DND-41 (cell line): ENCODE results near the gene TBC1D23.
"Not testable (repeated sequence)": the region's sequence is repeated elsewhere in the genome, so short reads cannot be mapped to it uniquely, and the experiment has no call there.

Experiments
- ATAC-seq: fragments of 200-7000 bp; cut with Tn5 transposase; 3 replicates; pipeline ENCODE4 v1.9.1; 2021; ENCODE audit warnings: low read depth; ENCODE audit not compliant: insufficient read depth
- DNase-seq: peaks from one replicate; pipeline ENCODE4 v3.0.0-alpha.2; 2020
- H2AFZ ChIP-seq: 2 replicates; pipeline ENCODE4 v1.6.0; 2012; ENCODE audit warnings: low read depth, low read length
- H3K27ac ChIP-seq: 2 replicates; pipeline ENCODE4 v1.5.1; 2012; ENCODE audit warnings: low read length, inconsistent platforms
- H3K27me3 ChIP-seq: fragments of 200-600 bp; sonication (generic); 2 replicates; pipeline ENCODE4 v1.6.0; 2012; ENCODE audit warnings: low read length, mild to moderate bottlenecking, inconsistent platforms; ENCODE audit not compliant: insufficient read depth, poor library complexity
- H3K36me3 ChIP-seq: 2 replicates; pipeline ENCODE4 v1.5.1; 2012; ENCODE audit warnings: low read length, inconsistent platforms; ENCODE audit not compliant: insufficient read depth
- H3K4me1 ChIP-seq: 2 replicates; pipeline ENCODE4 v1.5.1; 2012; ENCODE audit warnings: mild to moderate bottlenecking, low read length; ENCODE audit not compliant: insufficient read depth
- H3K4me2 ChIP-seq: 2 replicates; pipeline ENCODE4 v1.6.0; 2012; ENCODE audit warnings: mild to moderate bottlenecking, moderate library complexity, low read length, inconsistent platforms; ENCODE audit not compliant: insufficient read depth
- H3K4me3 ChIP-seq, 2 experiments: fragments of 200-600 bp in 1 of 2; shearing (Covaris generic) in 1 of 2; 2 replicates each; pipeline ENCODE4 v1.5.1; 2012 to 2016; ENCODE audit warnings: inconsistent platforms in 2 of 2, low read length in 2 of 2, mild to moderate bottlenecking in 2 of 2, low read depth in 1 of 2, moderate library complexity in 1 of 2
- H3K79me2 ChIP-seq: 2 replicates; pipeline ENCODE4 v1.6.0; 2012; ENCODE audit warnings: low read length, inconsistent platforms; ENCODE audit not compliant: insufficient read depth
- H3K9ac ChIP-seq: 2 replicates; pipeline ENCODE4 v1.6.0; 2012; ENCODE audit warnings: low read depth, mild to moderate bottlenecking, inconsistent platforms, low read length, moderate library complexity
- H3K9me3 ChIP-seq: 2 replicates; pipeline ENCODE4 v1.5.1; 2012; ENCODE audit warnings: low read length, moderate library complexity, mild to moderate bottlenecking, inconsistent platforms; ENCODE audit not compliant: insufficient read depth, severe bottlenecking
- H4K20me1 ChIP-seq: 2 replicates; pipeline ENCODE4 v1.6.0; 2012; ENCODE audit warnings: low read length; ENCODE audit not compliant: insufficient read depth
- EZH2 ChIP-seq: IDR thresholded peaks from 3 replicates; pipeline ENCODE4 v1.6.1; 2012; ENCODE audit warnings: borderline replicate concordance, low read depth, mild to moderate bottlenecking, moderate library complexity, low read length, inconsistent platforms; ENCODE audit not compliant: severe bottlenecking
- TF ChIP-seq, protein P1 (sequence below): IDR thresholded peaks from 2 replicates; pipeline ENCODE4 v1.5.1; 2012; ENCODE audit warnings: borderline replicate concordance, low read length, moderate library complexity, mild to moderate bottlenecking; ENCODE audit not compliant: poor library complexity, severe bottlenecking; ENCODE audit errors: extremely low read depth

TBC1D23 gene

DNA sequence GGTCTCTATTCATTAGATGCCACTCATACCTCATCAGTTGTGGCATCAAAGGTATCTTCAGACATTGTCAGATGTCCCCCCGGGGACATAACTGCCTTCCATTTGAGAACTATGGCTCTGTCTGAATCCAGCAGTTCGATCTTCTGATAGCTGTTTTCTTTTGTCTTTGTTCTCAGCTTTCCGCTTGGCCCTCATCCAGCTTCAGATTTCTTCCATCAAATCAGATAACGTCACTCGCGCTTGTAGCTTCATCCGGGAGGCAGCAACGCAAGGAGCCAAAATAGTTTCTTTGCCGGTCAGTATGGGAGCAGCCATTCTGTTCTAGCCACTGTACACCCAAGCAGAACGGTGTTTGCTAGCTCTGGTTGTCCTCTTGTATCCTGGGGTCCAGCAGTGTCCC, 78.1 kb downstream of the TBC1D23 start:
- Histone ChIP-seq H3K27ac (no peak overlapping the region), H4K20me1 (no peaks in the 10 kb centered on the region), H2AFZ (no peak overlapping the region), H3K4me2 (no peak overlapping the region), H3K4me1 (peaks cover 17% of the 10 kb centered on the region), H3K27me3 (no peaks in the 10 kb centered on the region), H3K79me2 (peaks cover 16% of the 10 kb centered on the region; the same call in 1 of the 2 replicates), H3K9me3 (peaks cover 5% of the 10 kb centered on the region), H3K4me3 (no peak overlapping the region), H3K9ac (no peak overlapping the region), H3K36me3 (peaks cover 52% of the 10 kb centered on the region)
- no peak for DNase-seq
- no peak for TF ChIP-seq EZH2
- TF ChIP-seq, protein P1, sequence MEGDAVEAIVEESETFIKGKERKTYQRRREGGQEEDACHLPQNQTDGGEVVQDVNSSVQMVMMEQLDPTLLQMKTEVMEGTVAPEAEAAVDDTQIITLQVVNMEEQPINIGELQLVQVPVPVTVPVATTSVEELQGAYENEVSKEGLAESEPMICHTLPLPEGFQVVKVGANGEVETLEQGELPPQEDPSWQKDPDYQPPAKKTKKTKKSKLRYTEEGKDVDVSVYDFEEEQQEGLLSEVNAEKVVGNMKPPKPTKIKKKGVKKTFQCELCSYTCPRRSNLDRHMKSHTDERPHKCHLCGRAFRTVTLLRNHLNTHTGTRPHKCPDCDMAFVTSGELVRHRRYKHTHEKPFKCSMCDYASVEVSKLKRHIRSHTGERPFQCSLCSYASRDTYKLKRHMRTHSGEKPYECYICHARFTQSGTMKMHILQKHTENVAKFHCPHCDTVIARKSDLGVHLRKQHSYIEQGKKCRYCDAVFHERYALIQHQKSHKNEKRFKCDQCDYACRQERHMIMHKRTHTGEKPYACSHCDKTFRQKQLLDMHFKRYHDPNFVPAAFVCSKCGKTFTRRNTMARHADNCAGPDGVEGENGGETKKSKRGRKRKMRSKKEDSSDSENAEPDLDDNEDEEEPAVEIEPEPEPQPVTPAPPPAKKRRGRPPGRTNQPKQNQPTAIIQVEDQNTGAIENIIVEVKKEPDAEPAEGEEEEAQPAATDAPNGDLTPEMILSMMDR: no peak
- ATAC-seq: no peak

DNA sequence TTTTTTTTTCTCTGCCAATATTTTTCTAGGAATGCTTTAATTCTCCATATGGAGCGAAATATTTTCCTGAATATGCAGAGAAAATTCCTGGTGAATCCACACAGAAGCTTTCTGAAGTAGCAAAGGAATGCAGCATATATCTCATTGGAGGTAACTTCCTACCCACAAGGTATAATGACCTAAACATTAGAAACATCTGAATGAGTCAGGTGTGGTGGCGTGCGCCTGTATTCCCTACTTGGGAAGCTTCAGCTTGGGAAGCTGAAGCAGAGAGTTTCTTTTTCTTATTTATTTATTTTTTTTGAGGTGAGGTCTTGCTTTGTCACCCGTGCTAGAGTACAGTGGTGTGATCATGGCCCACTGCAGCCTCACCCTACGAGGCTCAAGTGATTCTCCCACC, 79.0 kb downstream of the TBC1D23 start:
- DNase-seq (no peak), ATAC-seq (no peak)
- H3K4me1 ChIP-seq: peaks cover 12% of the 10 kb centered on the region
- no peaks in the 10 kb centered on the region for H4K20me1 ChIP-seq
- H3K79me2 ChIP-seq: peaks cover 12% of the 10 kb centered on the region; the same call in 1 of the 2 replicates
- H3K27me3 ChIP-seq: no peaks in the 10 kb centered on the region
- H3K4me3 ChIP-seq: no peak overlapping the region
- H3K27ac ChIP-seq: no peak overlapping the region
- no peak for TF ChIP-seq EZH2
- TF ChIP-seq, protein P1: no peak
- no peak overlapping the region for H3K4me2 ChIP-seq
- H3K36me3 ChIP-seq: peaks cover 59% of the 10 kb centered on the region
- no peak overlapping the region for H2AFZ ChIP-seq
- no peak overlapping the region for H3K9ac ChIP-seq
- H3K9me3 ChIP-seq: peaks cover 5% of the 10 kb centered on the region

DNA sequence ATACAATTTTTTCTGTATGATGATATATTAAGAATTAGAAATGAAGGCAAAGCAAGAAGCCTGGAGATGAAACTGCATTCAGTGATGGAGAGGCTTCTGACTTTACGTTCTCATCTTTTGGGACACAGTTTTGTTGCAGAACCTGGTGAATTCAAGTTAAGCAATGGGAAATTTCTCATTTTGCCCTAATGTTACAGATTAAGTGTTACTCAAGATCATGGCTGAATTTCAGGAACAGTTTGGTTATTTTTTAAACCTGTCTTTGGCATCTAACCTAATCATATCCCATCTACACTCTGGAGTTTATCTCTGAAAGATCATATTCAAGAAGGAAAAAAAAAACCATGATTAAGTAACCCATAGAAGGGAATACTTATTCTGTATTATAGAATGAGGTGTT, 79.7 kb downstream of the TBC1D23 start:
- H2AFZ ChIP-seq: no peak overlapping the region
- no peak for TF ChIP-seq EZH2
- TF ChIP-seq, protein P1: no peak

DNA sequence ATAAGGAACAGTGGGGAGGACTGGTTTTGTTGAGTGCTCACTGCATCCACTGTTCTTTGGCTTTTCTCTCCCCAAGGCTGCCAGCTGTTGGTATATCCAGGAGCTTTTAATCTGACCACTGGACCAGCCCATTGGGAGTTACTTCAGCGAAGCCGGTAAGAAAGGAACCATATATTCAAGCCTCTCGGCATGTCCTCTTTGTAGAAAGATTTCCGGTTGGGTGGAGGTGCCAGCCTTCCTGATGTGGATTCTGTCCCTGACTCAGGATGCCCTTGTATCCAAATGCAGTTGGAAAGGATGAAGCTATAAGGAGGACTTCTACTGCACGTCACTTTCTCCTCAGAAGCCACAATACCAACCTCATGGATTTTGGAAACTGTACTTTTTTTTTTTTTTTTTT, 87.9 kb downstream of the TBC1D23 start:
- Histone ChIP-seq H3K36me3 (peaks cover 78% of the 10 kb centered on the region), H3K27ac (no peak overlapping the region), H3K4me3 (no peak overlapping the region), H2AFZ (no peak overlapping the region), H3K9me3 (no peaks in the 10 kb centered on the region), H4K20me1 (no peaks in the 10 kb centered on the region), H3K27me3 (no peaks in the 10 kb centered on the region), H3K4me2 (no peak overlapping the region), H3K4me1 (no peaks in the 10 kb centered on the region), H3K9ac (no peak overlapping the region), H3K79me2 (no peaks in the 10 kb centered on the region)
- TF ChIP-seq, protein P1: no peak
- no peak for TF ChIP-seq EZH2
- ATAC-seq (no peak), DNase-seq (no peak)

More for the DNA sequence above, 79.7 kb downstream of the TBC1D23 start:
- H3K27me3 ChIP-seq: no peaks in the 10 kb centered on the region
- no peak overlapping the region for H3K9ac ChIP-seq
- ATAC-seq (no peak), DNase-seq (no peak)
- H3K4me1 ChIP-seq: peaks cover 7% of the 10 kb centered on the region
- no peak overlapping the region for H3K4me3 ChIP-seq
- H4K20me1 ChIP-seq: no peaks in the 10 kb centered on the region
- peaks cover 63% of the 10 kb centered on the region for H3K36me3 ChIP-seq
- no peak overlapping the region for H3K27ac ChIP-seq
- peaks cover 5% of the 10 kb centered on the region for H3K9me3 ChIP-seq
- peaks cover 5% of the 10 kb centered on the region; the same call in 1 of the 2 replicates for H3K79me2 ChIP-seq
- H3K4me2 ChIP-seq: no peak overlapping the region

DNA sequence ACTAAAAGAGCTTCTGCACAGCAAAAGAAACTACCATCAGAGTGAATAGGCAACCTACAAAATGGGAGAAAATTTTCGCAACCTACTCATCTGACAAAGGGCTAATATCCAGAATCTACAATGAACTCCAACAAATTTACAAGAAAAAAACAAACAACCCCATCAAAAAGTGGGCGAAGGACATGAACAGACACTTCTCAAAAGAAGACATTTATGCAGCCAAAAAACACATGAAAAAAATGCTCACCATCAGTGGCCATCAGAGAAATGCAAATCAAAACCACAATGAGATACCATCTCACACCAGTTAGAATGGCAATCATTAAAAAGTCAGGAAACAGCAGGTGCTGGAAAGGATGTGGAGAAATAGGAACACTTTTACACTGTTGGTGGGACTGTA, 91.0 kb downstream of the TBC1D23 start:
- not testable (repeated sequence) for H3K4me2 ChIP-seq
- peaks cover 77% of the 10 kb centered on the region for H3K36me3 ChIP-seq

More for the DNA sequence above, 91.0 kb downstream of the TBC1D23 start:
- not testable (repeated sequence) for H3K9ac ChIP-seq, H3K27me3 ChIP-seq, H2AFZ ChIP-seq, H3K4me3 ChIP-seq, H3K4me1 ChIP-seq, DNase-seq, H3K79me2 ChIP-seq, ATAC-seq, H3K9me3 ChIP-seq, H3K27ac ChIP-seq, H4K20me1 ChIP-seq
